ENCODE data around the gene EXOG. TPM values are rescaled to one million over a fixed set of nuclear protein-coding genes. Genes with fewer than 3 reads are reported as not detected.

The EXOG gene
- total RNA-seq, 4 donors from 2014 or later = 6.0 to 15.3 (median 10.8) TPM

- in situ Hi-C loops (cut with MboI; ENCODE audit: low pct_ligation_motif_present in 1 of 4, low pct_unique_long_range_greater_than_20kb in 1 of 4, low sequenced_read_pairs in 3 of 4) (loop anchor here in 2 of 4 donors (25.0 kb wide), 1 partner anchor 502 kb away; no protein-coding TSS in a partner anchor), intact Hi-C loops (cut with DNase I; ENCODE audit: low total_unique reads) (no loop called here)
- no peak for TF ChIP-seq CTCF (IDR thresholded peaks at IDR 0.05)
- TF ChIP-seq POLR2A (IDR thresholded peaks at IDR 0.05) = no peak
- TF ChIP-seq POLR2AphosphoS5 (IDR thresholded peaks at IDR 0.05) = no peak
- no peak for TF ChIP-seq EP300 (IDR thresholded peaks at IDR 0.05; ENCODE audit: low read depth)
- Histone ChIP-seq H3K4me3 (no peak overlapping the region), H3K27me3 (no peaks in the 10 kb centered on the region), H3K9me3 (no peaks in the 10 kb centered on the region), H3K4me1 (no peaks in the 10 kb centered on the region), H3K27ac (no peak overlapping the region), H3K36me3 (peaks cover 0 to 46% (median 3%) of the 10 kb centered on the region in 4 donors)
- DNase-seq = no peak
Observed at GRCh38 chr3:38510631-38511030, 14.5 kb downstream of the EXOG start.

GRCh38 chr3:38511546-38511945 lies 15.4 kb downstream of the EXOG start:
- WGBS, 2 donors (ENCODE audit: low coverage in 1 of 2) = 90 to 91% methylated on average over 3 of the region's 3 CpGs
- no peak for DNase-seq
- Histone ChIP-seq H3K27ac (no peak overlapping the region), H3K36me3 (peaks cover 0 to 42% (median 3%) of the 10 kb centered on the region in 4 donors), H3K27me3 (no peaks in the 10 kb centered on the region), H3K9me3 (no peaks in the 10 kb centered on the region), H3K4me1 (no peaks in the 10 kb centered on the region), H3K4me3 (no peak overlapping the region)
- in situ Hi-C loops (cut with MboI; ENCODE audit: low pct_ligation_motif_present in 1 of 4, low pct_unique_long_range_greater_than_20kb in 1 of 4, low sequenced_read_pairs in 3 of 4) (loop anchor here in 2 of 4 donors (25.0 kb wide), 1 partner anchor 501 kb away; no protein-coding TSS in a partner anchor), intact Hi-C loops (cut with DNase I; ENCODE audit: low total_unique reads) (no loop called here)
- no peak for TF ChIP-seq CTCF (IDR thresholded peaks at IDR 0.05)
- TF ChIP-seq EP300 (IDR thresholded peaks at IDR 0.05; ENCODE audit: low read depth) = no peak
- TF ChIP-seq POLR2AphosphoS5 (IDR thresholded peaks at IDR 0.05) = no peak
- no peak for TF ChIP-seq POLR2A (IDR thresholded peaks at IDR 0.05)

- TF ChIP-seq CTCF (IDR thresholded peaks at IDR 0.05) = no peak
- TF ChIP-seq POLR2AphosphoS5 (IDR thresholded peaks at IDR 0.05) = no peak
- TF ChIP-seq POLR2A (IDR thresholded peaks at IDR 0.05) = no peak
- TF ChIP-seq EP300 (IDR thresholded peaks at IDR 0.05; ENCODE audit: low read depth) = no peak
- H3K9me3 ChIP-seq = no peaks in the 10 kb centered on the region
- WGBS, 2 donors (ENCODE audit: low coverage in 1 of 2) = 71 to 94% methylated on average over 1 to 7 of the region's 7 CpGs
- intact Hi-C loops (cut with DNase I; ENCODE audit: low total_unique reads) (no loop called here), in situ Hi-C loops (cut with MboI; ENCODE audit: low pct_ligation_motif_present in 1 of 4, low pct_unique_long_range_greater_than_20kb in 1 of 4, low sequenced_read_pairs in 3 of 4) (loop anchor here in 2 of 4 donors (25.0 kb wide), 1 partner anchor 497 kb away; no protein-coding TSS in a partner anchor)
- peaks cover 0 to 16% (median 3%) of the 10 kb centered on the region in 4 donors for H3K36me3 ChIP-seq
- H3K27ac ChIP-seq = no peak overlapping the region
- H3K4me1 ChIP-seq = no peaks in the 10 kb centered on the region
- DNase-seq = no peak
- H3K4me3 ChIP-seq = no peak overlapping the region
- no peaks in the 10 kb centered on the region for H3K27me3 ChIP-seq
Observed at GRCh38 chr3:38515367-38515766, 19.2 kb downstream of the EXOG start.

- no peak for DNase-seq
- Histone ChIP-seq H3K4me1 (peaks cover 0 to 3% (median 0%) of the 10 kb centered on the region in 4 donors), H3K4me3 (no peak overlapping the region), H3K9me3 (no peaks in the 10 kb centered on the region), H3K27ac (no peak overlapping the region), H3K36me3 (peaks cover 0 to 16% (median 0%) of the 10 kb centered on the region in 4 donors), H3K27me3 (no peaks in the 10 kb centered on the region)
- 75 to 96% methylated on average over 1 of the region's 1 CpG for WGBS, 2 donors (ENCODE audit: low coverage in 1 of 2)
- intact Hi-C loops (cut with DNase I; ENCODE audit: low total_unique reads) (no loop called here), in situ Hi-C loops (cut with MboI; ENCODE audit: low pct_ligation_motif_present in 1 of 4, low pct_unique_long_range_greater_than_20kb in 1 of 4, low sequenced_read_pairs in 3 of 4) (loop anchor here in 2 of 4 donors (25.0 kb wide), 1 partner anchor 496 kb away; no protein-coding TSS in a partner anchor)
- TF ChIP-seq POLR2A (IDR thresholded peaks at IDR 0.05) (no peak), POLR2AphosphoS5 (IDR thresholded peaks at IDR 0.05) (no peak), CTCF (IDR thresholded peaks at IDR 0.05) (no peak), EP300 (IDR thresholded peaks at IDR 0.05; ENCODE audit: low read depth) (no peak)
Observed at GRCh38 chr3:38516669-38517068, 20.5 kb downstream of the EXOG start.
